OCI-LY7 (cell line): ENCODE results near the gene HMGB3.
"Not testable (repeated sequence)": the region's sequence is repeated elsewhere in the genome, so short reads cannot be mapped to it uniquely, and the experiment has no call there.

ENCODE experiments used
- CTCF ChIP-seq: fragments of 200-600 bp; sonication (generic); conservative IDR thresholded peaks from 2 replicates; pipeline ENCODE4 v1.5.1; 2014; ENCODE audit warnings: mild to moderate bottlenecking, antibody characterized with exemption, low read length, moderate library complexity, mixed read lengths
- EZH2phosphoT487 ChIP-seq: fragments of 200-600 bp; sonication (generic); IDR thresholded peaks from 2 replicates; pipeline ENCODE4 v1.6.1; 2018; ENCODE audit warnings: low read depth, borderline replicate concordance, mild to moderate bottlenecking, mixed run types, antibody characterized with exemption, low read length, moderate library complexity, mixed read lengths

- not testable (repeated sequence) for TF ChIP-seq CTCF, EZH2phosphoT487
Observed at GRCh38 chrX:150987687-150988086, 4.6 kb downstream of the HMGB3 start.
